A204.1 (cell line): ENCODE data around the gene GCAT.
A peak's percentile ranks its signal among the peaks of the same experiment; 100 is the strongest.

Experiments
- FAIRE-seq: peaks from 2 replicates; lab custom pipeline; 2012; peaks lifted over from hg19 to GRCh38; lab: Jason Lieb, UNC

Gene GCAT

DNA sequence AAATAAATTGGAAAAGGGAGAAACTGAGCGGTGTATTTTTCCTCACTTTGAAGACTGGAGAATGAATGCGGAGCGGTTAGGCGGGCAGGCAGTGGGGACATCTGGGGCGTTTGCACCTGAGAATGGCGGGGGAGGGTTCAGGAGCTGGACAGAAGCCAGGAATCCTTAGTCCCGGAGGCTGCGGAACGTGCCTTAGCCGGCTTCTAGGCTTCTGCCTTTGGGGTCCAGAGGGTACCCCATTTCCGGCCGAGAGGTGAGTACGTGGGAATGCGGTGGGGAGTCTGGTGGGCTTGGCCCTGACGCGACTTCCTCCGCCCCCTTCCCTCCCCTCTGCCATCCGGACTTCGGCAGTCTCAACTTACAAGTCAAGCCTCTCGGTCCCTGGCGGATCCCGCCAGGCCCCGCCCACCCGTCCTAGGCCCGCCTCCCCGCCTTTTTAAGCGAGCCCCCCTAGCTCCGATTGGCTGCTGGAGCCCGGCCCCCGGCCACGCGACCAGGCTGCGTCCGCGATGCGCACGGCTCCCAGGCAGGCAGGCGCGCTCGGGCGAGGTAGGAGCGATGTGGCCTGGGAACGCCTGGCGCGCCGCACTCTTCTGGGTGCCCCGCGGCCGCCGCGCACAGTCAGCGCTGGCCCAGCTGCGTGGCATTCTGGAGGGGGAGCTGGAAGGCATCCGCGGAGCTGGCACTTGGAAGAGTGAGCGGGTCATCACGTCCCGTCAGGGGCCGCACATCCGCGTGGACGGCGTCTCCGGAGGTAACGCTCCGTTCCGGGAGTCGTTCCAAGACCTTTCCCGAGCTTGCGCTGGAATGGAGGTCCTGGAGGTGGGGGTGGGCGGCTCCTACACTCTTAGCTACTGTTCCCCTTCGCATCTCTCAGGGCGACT lies at the start of gene GCAT:
GCAT (plus strand) TSS at position 525 of the 884 bp plus-strand sequence; CDS start at position 559, 34 bp downstream.
- peak; percentile 78 for FAIRE-seq

DNA sequence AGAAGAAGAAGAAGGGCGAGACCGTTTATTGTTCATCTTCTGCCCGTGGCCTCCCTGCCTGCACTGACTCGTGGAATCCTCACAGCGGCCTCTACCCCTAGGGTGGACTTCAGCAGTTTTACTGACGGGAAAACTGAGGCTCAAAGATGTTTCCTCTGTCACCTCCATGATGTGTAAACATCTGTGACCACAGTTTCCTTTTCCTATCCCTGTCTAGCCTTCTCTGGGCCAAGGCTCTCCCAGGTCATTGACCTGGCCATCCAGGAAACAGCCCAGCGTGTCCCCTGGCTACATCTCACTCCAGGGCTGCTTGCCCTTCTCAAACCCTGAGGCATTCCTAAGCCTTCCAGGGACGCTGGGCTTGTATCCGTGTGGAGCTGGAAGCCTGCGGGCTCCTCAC lies 49.0 kb upstream of the GCAT start:
- FAIRE-seq = no peak

DNA sequence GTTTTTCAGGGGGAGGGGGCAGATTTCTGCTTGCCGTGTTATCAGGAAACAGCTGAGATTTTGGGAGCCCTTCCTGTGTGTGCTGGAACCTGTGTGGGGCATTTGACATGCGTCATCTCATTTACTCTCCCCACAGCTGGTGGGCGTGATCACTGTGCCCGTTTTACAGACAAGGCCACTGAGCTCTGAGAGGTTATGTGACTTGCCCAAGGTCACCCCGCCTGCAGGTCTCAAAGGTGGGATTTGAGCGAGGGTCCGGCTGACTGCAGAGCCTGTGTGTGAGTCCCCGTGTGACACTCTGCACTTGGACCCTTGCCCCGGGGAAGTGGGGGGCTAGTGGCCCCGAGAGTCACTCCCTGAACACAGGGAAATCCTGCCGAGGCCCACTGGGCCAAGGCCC lies 48.5 kb upstream of the GCAT start:
- FAIRE-seq = no peak

DNA sequence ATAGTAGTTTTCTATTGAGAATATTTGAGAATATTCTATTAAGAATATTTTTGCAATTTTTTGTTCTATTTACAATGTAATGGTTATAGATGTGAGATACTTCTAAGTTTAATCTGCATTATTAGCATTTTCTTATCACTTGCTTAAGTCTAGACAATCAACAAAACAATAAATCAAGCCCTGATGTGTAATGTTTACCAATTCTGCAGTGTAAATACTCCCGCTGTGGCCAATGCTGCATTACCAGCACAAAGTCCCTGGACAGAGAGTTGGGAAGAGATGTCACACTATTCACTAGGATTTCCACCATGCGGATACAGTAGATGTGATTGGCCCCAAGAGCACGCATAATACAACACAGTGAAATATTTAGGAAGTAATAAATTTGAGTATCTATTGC lies 47.6 kb upstream of the GCAT start:
- no peak for FAIRE-seq

DNA sequence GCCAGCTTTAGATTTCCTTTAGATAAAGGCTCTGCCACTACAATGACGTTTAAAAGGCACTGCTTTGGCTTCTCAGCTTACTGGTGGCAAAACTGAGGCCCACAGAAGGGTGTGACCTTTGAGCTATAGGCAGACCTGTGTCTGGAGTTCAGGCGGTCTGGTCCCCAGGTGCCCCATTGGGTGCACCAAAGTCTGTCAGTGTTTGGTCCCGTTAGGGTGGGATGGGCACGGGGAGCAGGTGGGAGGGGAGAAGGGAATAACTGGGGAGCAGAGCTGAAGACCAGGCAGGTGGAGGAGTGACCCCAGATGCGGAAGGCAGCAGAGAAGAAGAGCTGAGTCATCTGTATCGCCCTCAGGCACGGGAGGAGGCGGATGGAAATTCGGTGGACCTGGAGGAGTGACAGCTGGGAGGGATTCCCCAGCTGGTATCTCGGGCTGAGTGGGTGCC lies 45.3 kb upstream of the GCAT start:
- no peak for FAIRE-seq

DNA sequence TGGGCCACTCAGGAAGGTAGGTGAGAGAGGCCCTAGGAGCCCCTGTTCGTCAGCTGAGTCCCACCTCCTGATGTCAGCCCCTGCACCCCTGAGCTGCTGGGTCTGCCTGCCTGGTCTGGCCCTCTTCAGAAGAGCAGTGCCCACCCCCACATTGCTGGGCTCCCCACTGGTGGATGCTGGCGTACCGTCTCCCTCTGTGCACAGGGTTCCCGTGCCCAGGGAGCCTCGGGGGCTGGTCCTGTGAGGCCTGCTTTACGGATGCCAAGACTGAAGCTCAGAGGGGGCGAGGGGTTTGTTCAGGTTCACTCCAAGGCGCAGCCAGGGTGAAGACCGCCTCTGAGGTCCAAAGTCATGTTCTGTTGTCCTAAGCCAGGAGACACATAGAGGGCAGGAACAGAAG lies 44.7 kb upstream of the GCAT start:
- no peak for FAIRE-seq

DNA sequence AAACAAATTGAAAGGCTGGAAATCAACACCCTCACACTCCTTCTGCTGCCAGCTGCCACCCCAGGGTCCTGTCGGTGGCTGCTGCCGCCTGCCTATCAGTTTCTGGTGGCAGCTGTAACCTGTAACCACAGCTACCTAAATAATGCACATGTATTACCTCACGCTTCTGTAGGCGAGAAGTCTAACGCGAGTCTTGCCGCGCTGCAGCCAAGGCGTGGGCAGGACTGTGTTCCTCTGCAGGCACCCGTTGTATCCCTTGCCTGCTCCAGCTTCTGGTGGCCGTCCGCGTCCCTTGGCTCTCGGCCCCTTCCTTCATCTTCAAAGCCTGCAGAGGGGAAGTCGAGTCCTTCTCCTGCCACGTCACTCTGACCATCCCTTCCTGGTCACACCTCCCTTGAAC lies 44.1 kb upstream of the GCAT start:
- no peak for FAIRE-seq

DNA sequence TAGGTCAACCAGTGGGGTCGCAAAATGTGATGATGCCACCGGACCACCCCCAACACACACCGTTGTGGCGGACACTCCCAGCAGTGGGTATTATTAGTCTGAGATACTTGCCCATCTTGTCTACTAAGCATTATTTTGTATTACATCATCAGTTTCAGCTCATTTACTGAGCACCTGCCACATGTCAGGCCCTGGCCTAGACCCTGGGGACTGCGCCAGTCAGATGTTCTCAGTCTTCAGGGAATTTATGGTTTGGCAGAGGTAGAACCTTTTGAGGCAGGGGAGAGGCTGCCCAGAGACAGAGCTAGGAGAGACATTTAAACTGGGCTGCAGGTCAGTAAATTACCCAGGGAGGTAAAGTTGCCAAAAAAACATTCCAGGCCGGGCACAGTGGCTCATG lies 43.1 kb upstream of the GCAT start:
- no peak for FAIRE-seq

DNA sequence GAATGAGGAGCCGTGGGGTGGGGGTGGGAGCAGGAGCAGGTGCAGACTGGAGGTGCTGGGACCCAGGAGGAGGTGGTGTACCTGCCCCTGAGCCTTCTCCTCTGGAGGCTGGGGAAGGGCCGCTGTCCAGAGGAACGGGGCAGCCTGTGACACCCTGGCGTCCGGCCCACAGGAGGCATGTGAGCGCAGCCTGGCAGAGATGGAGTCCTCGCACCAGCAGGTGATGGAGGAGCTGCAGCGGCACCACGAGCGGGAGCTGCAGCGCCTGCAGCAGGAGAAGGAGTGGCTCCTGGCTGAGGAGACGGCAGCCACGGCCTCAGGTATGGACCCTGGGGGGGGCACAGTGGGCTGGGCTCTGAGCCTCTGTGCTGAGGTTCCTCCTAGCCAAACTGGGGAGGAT lies 42.2 kb upstream of the GCAT start:
- no peak for FAIRE-seq

DNA sequence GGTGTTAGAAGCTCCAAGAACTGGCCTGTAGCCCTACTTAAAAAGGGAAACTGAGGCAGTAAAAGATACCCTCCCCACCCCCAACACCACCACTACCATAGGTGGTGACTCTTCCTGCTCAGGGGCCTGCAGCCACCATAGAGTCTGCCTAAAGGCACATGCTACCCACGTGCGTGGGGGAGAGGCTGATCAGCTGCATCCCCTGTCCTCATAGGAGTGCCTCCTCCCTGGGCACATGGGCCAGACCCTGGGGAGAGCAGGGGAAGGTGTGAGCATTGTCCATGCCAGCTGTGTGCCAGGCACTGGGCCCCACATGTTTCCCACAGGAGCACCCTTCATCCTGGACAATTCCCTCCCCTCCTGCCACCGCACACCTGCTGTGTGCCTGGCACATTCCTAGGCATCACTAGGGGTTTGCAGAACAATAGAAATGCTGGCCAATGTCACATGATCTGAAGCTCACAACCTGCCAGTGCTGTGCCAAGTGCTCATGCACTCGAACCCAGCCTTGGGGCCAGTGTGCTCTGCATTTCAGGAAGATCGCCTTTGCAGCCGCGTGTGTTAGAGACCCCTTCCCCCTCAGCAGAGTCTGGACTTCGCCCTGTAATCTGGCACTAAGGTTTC lies 41.7 kb upstream of the GCAT start:
- FAIRE-seq = no peak

DNA sequence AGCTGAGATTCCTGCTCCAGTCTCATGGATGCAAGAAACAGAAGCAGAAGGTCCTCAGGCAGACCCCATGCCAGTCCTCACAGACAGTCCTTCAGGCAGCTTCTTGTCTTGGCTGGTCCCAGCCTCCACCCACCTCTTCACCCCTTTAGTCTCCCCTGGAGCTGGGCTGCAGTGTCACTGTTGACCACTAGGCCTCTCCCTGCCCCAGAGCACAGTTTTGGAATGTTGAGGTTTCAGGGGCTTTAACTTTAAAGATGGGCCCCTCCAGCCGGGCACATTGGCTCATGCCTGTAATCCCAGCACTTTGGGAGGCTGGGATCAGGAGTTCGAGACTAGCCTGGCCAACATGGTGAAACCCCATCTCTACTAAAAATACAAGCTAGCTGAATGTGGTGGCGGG lies 39.5 kb upstream of the GCAT start:
- FAIRE-seq = no peak

DNA sequence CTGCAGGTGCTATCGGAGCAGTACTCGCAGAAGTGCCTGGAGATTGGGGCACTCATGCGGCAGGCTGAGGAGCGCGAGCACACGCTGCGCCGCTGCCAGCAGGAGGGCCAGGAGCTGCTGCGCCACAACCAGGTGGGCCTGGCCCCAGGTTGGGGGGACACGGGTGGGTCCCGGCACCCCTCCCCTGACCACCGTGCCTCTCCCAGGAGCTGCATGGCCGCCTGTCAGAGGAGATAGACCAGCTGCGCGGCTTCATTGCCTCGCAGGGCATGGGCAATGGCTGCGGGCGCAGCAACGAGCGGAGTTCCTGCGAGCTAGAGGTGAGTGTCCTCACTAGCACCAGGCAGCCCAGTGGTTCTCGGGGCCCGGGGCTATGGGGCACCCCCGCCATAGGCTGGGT lies 38.7 kb upstream of the GCAT start:
- FAIRE-seq = no peak

DNA sequence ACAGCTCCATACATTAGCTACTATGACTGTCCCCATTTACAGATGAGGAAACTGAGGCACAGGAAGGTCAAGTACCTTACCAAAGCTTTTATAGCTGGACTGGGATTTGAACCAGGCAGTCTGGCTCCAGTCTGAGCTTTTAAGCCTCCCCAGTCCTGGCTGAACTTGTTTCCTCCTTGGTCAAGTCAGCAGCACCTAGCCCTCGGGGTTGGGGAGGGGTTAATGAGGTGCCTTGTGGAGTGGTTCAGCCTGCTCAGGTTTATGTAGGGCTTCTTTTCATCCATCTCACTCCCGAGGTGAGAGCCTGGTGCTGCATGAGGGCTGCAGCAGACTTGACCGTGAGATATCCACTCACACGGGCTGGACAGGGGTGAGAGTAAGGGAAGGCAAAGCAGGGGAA lies 36.7 kb upstream of the GCAT start:
- FAIRE-seq = no peak

DNA sequence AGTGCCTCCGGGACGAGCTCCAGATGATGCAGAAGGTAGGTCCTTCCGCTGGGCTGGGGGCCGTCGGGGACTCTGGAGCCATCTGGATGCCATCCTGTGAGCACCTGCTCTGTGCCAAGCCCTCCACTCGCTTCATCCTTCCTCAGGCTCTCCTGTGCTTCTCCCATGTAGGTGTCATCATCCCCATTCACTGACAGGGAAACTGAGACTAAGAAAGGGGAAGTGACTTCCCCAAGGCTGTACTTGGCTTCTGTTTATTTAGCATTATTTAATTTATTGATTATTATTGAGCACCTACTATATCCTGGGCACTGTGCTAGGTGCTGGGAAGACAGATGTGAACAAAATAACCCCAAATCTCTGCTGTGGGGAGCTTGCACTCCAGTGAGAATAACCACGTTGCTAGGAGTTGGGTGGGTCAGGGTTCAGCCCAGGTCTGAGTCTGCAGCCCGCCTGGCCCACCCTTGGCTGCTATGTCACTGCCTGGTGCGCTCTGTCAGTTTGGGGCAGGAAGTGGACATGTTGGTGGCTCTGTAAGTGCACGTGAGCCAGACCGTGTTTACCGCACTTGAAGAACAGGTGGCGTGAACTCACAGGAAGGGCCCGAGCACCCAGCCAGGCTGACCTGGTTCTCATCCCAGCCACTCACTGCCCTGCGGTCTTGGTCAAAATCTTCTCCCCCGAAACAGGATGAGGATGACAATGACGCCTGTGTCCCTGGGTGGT lies 35.9 kb upstream of the GCAT start:
- no peak for FAIRE-seq

DNA sequence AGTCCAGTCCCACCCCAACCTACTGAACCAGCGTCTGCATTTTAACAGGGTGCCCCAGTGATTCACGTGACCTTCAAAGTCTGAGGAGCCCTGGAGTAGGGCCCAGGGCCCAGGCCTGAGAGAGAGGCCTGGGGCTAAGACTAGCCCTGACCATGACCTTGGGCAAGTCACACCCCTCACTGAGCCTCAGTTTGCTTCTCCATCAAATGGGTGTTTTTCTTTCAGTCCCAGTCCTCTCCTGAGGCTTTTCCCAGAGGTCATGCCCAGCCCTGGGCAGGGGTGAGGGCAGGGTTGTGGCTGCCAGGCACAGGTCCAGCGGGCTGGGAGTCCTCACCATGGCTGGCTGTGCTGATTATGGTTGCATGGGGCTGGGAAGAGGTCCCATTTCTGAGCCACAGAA lies 33.0 kb upstream of the GCAT start:
- FAIRE-seq = no peak

DNA sequence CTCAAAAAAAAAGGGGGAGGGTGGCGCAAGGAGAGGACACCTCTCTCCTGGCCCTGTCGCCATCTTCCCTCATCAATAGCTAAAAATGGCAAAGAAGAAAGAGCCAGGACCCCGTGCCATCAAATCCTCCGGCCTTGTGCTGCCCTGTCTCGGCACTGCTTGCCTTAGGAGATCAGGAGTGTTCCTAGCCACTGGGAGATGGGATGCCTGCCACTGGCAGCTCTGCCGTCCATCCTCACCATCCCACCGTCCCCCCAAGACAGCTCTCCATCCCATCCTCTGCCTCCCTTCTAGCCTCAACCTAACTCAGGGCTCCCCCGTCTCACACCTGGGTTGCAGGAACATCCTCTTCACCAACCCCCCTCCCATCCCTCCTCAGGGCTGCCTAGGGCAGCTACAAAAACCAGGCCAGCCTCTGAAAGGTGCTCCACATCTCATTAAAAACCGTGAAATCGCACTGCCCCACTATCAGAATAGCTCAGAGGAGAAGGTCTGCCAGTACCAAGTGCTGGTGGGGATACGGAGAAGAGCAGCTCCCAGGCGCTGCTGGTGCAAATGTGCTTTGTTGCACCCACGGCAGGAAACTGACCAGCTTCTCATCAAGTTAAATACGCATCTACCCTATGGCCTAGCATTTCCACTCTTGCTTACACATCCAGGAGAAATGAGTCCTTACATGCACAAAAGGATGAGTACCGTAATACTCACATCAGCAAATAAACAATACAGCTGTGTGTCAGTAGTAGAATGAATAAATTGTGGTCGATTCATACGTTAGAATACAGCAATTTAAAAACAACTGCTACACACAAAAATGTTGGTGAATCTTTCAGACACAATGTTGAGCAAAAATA lies 31.7 kb upstream of the GCAT start:
- FAIRE-seq = no peak

DNA sequence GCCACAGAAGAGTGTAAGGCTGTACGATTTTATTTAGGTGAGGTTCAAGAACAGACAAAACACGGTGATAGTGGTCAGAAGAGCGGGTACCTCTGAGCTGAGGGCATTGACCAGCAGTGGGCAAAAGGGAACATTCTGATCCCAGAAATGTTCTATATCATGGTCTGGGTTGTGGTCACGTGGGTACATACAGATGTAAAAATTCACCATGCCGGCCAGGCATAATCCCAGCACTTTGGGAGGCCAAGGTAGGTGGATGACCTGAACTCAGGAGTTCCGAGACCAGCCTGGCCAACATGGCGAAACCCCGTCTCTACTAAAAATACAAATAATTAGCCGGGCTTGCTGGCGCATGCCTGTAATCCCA lies 31.1 kb upstream of the GCAT start:
- no peak for FAIRE-seq

DNA sequence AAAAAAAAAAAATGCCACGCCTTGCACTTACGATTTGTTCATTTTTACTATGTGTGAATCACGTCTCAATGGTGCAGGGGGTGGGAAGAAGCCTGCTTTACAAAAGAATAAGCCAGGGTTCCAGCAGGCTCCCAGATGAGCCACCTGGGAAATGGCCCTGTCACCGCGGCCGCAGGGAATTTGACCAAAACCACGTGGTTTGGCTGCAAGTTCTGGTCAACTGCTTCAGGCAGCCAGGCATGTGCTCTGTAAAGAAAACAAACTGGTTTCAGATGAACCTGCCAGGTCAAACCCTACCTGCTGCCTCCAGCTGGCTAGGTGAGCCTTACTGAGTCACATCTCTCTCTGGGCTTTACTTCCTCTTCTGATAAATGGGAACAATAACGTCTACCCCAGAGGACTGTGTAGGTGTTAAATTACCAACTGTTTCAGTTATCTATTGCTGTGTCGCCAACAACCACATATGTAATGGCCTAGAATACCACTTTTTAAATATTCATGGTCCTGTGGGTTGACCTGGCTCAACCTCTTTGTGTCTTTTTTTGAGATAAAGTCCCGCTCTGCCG lies 30.5 kb upstream of the GCAT start:
- no peak for FAIRE-seq

DNA sequence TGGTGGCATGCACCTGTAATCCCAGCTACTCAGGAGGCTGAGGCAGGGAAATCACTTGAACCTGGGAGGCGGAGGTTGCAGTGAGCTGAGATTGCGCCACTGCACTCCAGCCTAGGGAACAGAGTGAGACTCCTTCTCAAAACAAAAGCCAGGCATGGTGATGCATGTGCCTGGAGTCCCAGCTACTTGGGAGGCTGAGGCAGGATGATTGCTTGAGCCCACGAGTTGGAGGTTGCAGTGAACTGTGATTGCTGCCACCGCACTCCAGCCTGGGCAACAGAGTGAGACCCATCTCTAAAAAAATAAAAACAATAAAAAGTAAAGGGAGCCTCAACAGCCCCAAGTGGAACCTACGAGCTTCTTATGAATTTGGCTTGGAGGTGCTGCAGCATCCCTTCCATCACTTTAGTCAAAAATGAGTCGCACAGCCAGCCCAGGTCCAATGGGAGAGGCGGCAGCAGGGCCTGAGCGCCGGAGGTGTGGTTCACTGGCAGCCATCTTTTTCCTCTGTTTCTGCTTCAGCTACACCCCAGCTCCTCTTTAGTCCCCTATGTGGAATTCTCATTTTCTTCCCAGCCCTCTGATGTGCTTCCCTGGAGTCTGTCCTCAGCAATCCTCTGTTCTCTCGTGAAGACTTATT lies 29.2 kb upstream of the GCAT start:
- FAIRE-seq = no peak

DNA sequence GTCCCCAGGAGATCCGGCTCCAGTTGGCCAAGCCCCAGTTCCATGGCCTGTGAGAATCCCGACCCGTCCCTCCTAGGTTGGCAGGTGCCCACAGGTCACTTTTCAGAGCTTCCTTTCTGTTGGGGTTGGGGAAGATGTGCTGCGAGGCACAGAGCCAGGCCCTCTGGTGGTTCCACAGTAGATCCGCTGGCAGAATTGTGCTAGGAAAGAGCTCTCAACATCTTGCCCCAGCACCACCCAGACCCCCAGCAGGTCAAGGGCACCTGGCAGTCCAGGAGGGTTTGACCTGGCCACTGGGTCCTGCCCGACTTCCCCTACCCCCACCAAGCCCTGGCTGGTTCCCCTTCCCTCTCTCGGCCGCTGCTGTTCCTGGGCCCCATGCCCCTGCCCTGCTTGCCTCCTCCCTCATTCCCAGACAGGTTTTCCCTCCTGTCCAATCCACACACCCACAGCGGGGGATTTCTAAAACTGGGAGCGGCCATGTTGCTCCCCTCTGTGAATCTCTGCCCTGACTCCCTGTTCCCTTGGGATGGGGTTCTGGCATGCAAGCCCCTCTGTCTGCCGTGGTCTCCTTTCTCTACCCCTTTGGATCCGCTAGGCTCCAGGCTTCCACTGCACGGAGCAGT lies 26.2 kb upstream of the GCAT start:
- FAIRE-seq = no peak
